Fibroblast of villous mesenchyme (primary cell): Measurements from ENCODE around the gene KRTAP2-3. TPM values are rescaled to one million over a fixed set of nuclear protein-coding genes. Genes with fewer than 3 reads are reported as not detected.
"Not testable (repeated sequence)": the region's sequence is repeated elsewhere in the genome, so short reads cannot be mapped to it uniquely, and the experiment has no call there.

ENCODE experiments used
- DNase-seq: peaks from one replicate; pipeline ENCODE4 v3.0.0-alpha.2; 2010; ENCODE audit warnings: low read depth
- H3K4me3 ChIP-seq: 2 replicates; pipeline ENCODE4 v1.5.1; 2011; ENCODE audit warnings: low read depth, mild to moderate bottlenecking, low read length
- CTCF ChIP-seq: IDR thresholded peaks from 2 replicates; pipeline ENCODE4 v1.5.1; 2012; ENCODE audit warnings: low read depth, mild to moderate bottlenecking, low read length; ENCODE audit not compliant: insufficient read depth
- total RNA-seq: library from RNA; depleted of rRNA; stranded (reverse); fragments of >200 nt; gene quantifications from 2 replicates; pipeline ENCODE4 v1.2.3, GENCODE V29; 2012

KRTAP2-3 gene
- total RNA-seq, 1 donor: not detected

DNA sequence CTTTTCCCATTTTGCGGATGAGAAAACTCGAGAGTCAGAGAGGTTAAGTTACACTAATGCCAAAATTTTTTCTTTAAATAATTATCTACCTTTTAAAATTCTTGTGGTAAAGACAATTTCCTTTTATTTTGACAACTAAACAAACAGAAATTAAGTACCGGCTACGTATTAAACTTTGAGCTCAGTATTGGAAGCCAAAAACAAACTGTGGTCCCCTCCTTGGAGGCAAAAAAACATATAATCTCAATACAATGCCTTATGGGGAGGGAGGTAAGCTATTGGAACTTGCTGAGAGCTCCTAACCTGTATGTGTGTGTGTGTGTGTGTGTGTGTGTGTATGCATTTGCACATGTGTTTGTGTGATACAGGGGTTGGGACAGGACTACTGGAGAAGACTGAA, 3.5 kb upstream of the KRTAP2-3 start:
- no peak overlapping the region for H3K4me3 ChIP-seq
- DNase-seq: no peak
- TF ChIP-seq CTCF: no peak

- TF ChIP-seq CTCF: no peak
- DNase-seq: peak; percentile 78
- H3K4me3 ChIP-seq: no peak overlapping the region
Measured at GRCh38 chr17:41061964-41062363, 2.0 kb upstream of the KRTAP2-3 start.

GRCh38 chr17:41059276-41060051, 450 bp downstream of the KRTAP2-3 start:
- DNase-seq: peak; percentile 88
- not testable (repeated sequence) for H3K4me3 ChIP-seq

GRCh38 chr17:41058741-41059140, 1.2 kb downstream of the KRTAP2-3 start:
- no peak overlapping the region for H3K4me3 ChIP-seq
- DNase-seq: peak; percentile 19
- TF ChIP-seq CTCF: no peak

DNA sequence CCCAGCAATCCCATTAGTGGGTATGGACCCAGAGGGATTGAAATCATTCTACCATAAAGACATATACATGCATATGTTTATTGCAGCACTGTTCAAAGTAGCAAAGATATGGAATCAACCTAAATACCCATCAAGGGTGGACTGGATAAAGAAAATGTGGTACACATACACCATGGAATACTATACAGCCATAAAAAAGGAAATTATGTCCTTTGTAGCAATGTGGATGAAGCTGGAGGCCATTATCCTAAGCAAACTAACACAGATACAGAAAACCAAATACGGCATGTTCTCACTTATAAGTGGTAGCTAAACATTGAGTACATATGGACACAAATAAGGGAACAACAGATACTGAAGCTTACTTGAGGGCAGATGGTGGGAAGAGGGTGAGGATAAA, 2.4 kb downstream of the KRTAP2-3 start:
- TF ChIP-seq CTCF: no peak
- no peak overlapping the region for H3K4me3 ChIP-seq
- DNase-seq: no peak

- H3K4me3 ChIP-seq, DNase-seq: not testable (repeated sequence)
Measured at GRCh38 chr17:41055130-41055529, 4.8 kb downstream of the KRTAP2-3 start, which contains the start of gene KRTAP2-2. TSS of gene KRTAP2-2 (minus strand) at chr17:41055230. CDS start at chr17:41055211, 19 bp downstream.

GRCh38 chr17:41054556-41054955, 5.4 kb downstream of the KRTAP2-3 start:
- not testable (repeated sequence) for DNase-seq, H3K4me3 ChIP-seq

DNA sequence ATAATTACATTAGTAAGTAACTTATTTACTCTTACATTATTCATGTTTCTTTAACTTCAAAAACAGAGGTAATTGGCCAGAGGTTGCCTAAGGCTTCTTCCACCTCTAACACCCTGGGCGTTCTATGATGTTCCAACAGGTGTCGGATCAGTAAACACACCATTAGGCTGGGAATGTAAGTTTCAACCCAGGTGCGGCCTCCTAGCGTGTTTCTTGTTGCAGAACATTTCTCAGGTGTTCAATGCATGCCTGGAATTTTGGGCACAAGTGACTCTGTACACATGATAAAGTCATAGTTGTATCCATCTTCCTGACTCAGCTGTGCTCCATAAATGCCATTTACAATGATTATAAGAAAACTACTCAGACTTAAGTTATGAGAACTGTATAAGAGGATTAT, 5.9 kb downstream of the KRTAP2-3 start:
- no peak overlapping the region for H3K4me3 ChIP-seq
- no peak for DNase-seq
- no peak for TF ChIP-seq CTCF

DNA sequence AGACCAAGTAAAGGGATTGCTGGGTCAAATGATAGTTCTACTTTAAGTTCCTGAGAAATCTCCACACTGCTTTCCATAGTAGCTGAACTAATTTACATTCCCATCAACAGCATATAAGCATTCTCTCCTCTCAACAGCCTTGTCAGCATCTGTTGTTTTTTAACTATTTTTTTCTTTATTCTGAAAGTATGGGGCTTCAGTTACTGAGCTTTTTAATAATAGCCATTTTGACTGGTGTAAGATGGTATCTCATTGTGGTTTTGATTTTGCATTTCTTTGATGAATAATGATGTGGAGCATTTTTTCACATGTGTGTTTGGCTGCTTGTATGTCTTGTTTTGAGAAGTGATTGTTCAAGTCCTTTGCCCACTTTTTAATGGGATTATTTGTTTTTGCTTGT, 7.3 kb downstream of the KRTAP2-3 start:
- no peak overlapping the region for H3K4me3 ChIP-seq
- TF ChIP-seq CTCF: no peak
- peak; percentile 60 for DNase-seq
